ENCODE measurements around the gene SLC30A3. TPM values are rescaled to one million over a fixed set of nuclear protein-coding genes. Genes with fewer than 3 reads are reported as not detected.

The SLC30A3 gene
- total RNA-seq, 6 experiments from 2014 or later, result not detected

- H3K27me3 ChIP-seq, result peaks cover 0 to 9% of the 10 kb centered on the region in 2 donors
- no peaks in the 10 kb centered on the region for H3K36me3 ChIP-seq
- no peak for TF ChIP-seq POLR2A (IDR thresholded peaks at IDR 0.05)
- TF ChIP-seq, protein P1, sequence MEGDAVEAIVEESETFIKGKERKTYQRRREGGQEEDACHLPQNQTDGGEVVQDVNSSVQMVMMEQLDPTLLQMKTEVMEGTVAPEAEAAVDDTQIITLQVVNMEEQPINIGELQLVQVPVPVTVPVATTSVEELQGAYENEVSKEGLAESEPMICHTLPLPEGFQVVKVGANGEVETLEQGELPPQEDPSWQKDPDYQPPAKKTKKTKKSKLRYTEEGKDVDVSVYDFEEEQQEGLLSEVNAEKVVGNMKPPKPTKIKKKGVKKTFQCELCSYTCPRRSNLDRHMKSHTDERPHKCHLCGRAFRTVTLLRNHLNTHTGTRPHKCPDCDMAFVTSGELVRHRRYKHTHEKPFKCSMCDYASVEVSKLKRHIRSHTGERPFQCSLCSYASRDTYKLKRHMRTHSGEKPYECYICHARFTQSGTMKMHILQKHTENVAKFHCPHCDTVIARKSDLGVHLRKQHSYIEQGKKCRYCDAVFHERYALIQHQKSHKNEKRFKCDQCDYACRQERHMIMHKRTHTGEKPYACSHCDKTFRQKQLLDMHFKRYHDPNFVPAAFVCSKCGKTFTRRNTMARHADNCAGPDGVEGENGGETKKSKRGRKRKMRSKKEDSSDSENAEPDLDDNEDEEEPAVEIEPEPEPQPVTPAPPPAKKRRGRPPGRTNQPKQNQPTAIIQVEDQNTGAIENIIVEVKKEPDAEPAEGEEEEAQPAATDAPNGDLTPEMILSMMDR (IDR thresholded peaks at IDR 0.05), result no peak
- ATAC-seq, result no peak
- no peak overlapping the region for H3K27ac ChIP-seq
- no peak for DNase-seq
- peaks cover 0 to 12% (median 2%) of the 10 kb centered on the region in 4 donors for H3K4me1 ChIP-seq
- WGBS (ENCODE audit: insufficient coverage, low coverage, low lambda C conversion rate, missing lambda C conversion rate), result 57% methylated on average over 5 of the region's 8 CpGs
- no peaks in the 10 kb centered on the region for H3K9me3 ChIP-seq
- intact Hi-C loops (cut with DNase I), result loop anchor here in 1 of 2 donors (10.0 kb wide), 1 partner anchor 47 kb away; the partner anchor contains the start of gene UCN
- no peak overlapping the region for H3K4me3 ChIP-seq
These were observed 4.8 kb downstream of the SLC30A3 start for GRCh38 chr2:27258051-27258450.

GRCh38 chr2:27256855-27257454, 5.9 kb downstream of the SLC30A3 start:
- Histone ChIP-seq H3K4me1 (peaks cover 0 to under 1% (median 0%) of the 10 kb centered on the region in 4 donors), H3K27me3 (no peaks in the 10 kb centered on the region), H3K4me3 (no peak overlapping the region), H3K27ac (no peak overlapping the region), H3K9me3 (no peaks in the 10 kb centered on the region), H3K36me3 (no peaks in the 10 kb centered on the region)
- DNase-seq, result no peak
- 57% methylated on average over 1 of the region's 7 CpGs for WGBS (ENCODE audit: insufficient coverage, low coverage, low lambda C conversion rate, missing lambda C conversion rate)
- TF ChIP-seq, protein P1 (IDR thresholded peaks at IDR 0.05), result no peak
- TF ChIP-seq POLR2A (IDR thresholded peaks at IDR 0.05), result no peak
- no peak for ATAC-seq
- intact Hi-C loops (cut with DNase I), result loop anchor here in 1 of 2 donors (10.0 kb wide), 1 partner anchor 48 kb away; the partner anchor contains the start of gene UCN

- 14% methylated on average over 1 of the region's 1 CpG for WGBS (ENCODE audit: insufficient coverage, low coverage, low lambda C conversion rate, missing lambda C conversion rate)
- TF ChIP-seq, protein P1 (IDR thresholded peaks at IDR 0.05), result no peak
- TF ChIP-seq POLR2A (IDR thresholded peaks at IDR 0.05), result no peak
- intact Hi-C loops (cut with DNase I), result loop anchor here in 1 of 2 donors (10.0 kb wide), 1 partner anchor 49 kb away; the partner anchor contains the start of gene UCN
These were observed 7.2 kb downstream of the SLC30A3 start for GRCh38 chr2:27255660-27256059.

DNA sequence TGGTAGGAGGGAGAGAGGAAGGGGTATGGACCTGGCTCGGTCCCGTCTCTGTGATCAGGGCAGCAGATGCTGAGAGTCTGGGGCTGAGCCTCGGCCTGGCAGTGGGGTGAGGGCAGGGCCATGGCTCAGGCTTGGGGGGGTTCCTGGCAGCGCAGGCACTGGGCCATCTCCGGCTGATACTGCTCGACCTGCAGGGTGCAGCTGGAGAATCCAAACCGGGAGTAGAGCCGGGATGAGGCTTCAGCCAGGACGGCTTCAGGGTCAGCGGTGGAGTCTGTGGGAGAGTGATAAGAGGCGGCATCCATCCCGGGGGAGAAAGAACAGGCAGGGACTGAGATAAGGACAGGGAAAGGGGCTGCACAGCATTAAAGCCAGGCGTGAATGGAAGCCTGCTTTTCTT, 7.7 kb downstream of the SLC30A3 start:
- Histone ChIP-seq H3K9me3 (no peaks in the 10 kb centered on the region), H3K27me3 (no peaks in the 10 kb centered on the region), H3K36me3 (no peaks in the 10 kb centered on the region), H3K4me3 (no peak overlapping the region), H3K4me1 (no peaks in the 10 kb centered on the region), H3K27ac (no peak overlapping the region)
- DNase-seq, result no peak
- intact Hi-C loops (cut with DNase I), result loop anchor here in 1 of 2 donors (10.0 kb wide), 1 partner anchor 50 kb away; the partner anchor contains the start of gene UCN
- peak in 2 of 4 donors; percentile 24 to 33 for ATAC-seq
- TF ChIP-seq, protein P1 (IDR thresholded peaks at IDR 0.05), result no peak
- TF ChIP-seq POLR2A (IDR thresholded peaks at IDR 0.05), result no peak
- WGBS (ENCODE audit: insufficient coverage, low coverage, low lambda C conversion rate, missing lambda C conversion rate), result 27% methylated on average over 9 of the region's 13 CpGs

More at GRCh38 chr2:27255660-27256059, 7.2 kb downstream of the SLC30A3 start:
- Histone ChIP-seq H3K36me3 (no peaks in the 10 kb centered on the region), H3K27ac (no peak overlapping the region), H3K4me3 (no peak overlapping the region), H3K4me1 (no peaks in the 10 kb centered on the region), H3K27me3 (no peaks in the 10 kb centered on the region), H3K9me3 (no peaks in the 10 kb centered on the region)
- ATAC-seq (no peak), DNase-seq (no peak)

Data from right lobe of liver (tissue), 6 donors.